ENCODE data around the gene CDC42EP2.
A peak's percentile ranks its signal among the peaks of the same experiment; 100 is the strongest.

Gene CDC42EP2

GRCh38 chr11:65298131-65298535 lies 16.5 kb upstream of the CDC42EP2 start:
- no peak for DNase-seq

GRCh38 chr11:65298655-65299179 lies 15.9 kb upstream of the CDC42EP2 start:
- no peak for DNase-seq

- DNase-seq, result no peak
Measured at GRCh38 chr11:65300621-65301275, 13.9 kb upstream of the CDC42EP2 start.

GRCh38 chr11:65301491-65302329 lies 13.0 kb upstream of the CDC42EP2 start:
- DNase-seq, result no peak

- no peak for DNase-seq
Measured at GRCh38 chr11:65303555-65303954, 11.1 kb upstream of the CDC42EP2 start.

- DNase-seq, result no peak
Measured at GRCh38 chr11:65304110-65304509, 10.6 kb upstream of the CDC42EP2 start.

- DNase-seq, result no peak
Measured at GRCh38 chr11:65304613-65305012, 10.1 kb upstream of the CDC42EP2 start.

GRCh38 chr11:65305501-65306268 lies 9.0 kb upstream of the CDC42EP2 start:
- DNase-seq, result no peak

GRCh38 chr11:65307298-65308229 lies 7.1 kb upstream of the CDC42EP2 start:
- DNase-seq, result no peak

GRCh38 chr11:65308281-65308891 lies 6.3 kb upstream of the CDC42EP2 start:
- DNase-seq, result no peak

GRCh38 chr11:65309006-65309405 lies 5.7 kb upstream of the CDC42EP2 start:
- DNase-seq, result no peak

GRCh38 chr11:65310215-65310614 lies 4.5 kb upstream of the CDC42EP2 start:
- DNase-seq, result no peak

GRCh38 chr11:65310736-65311135 lies 3.9 kb upstream of the CDC42EP2 start:
- no peak for DNase-seq

- no peak for DNase-seq
Measured at GRCh38 chr11:65311170-65311678, 3.4 kb upstream of the CDC42EP2 start.

GRCh38 chr11:65315204-65315865 lies 669 bp downstream of the CDC42EP2 start:
- DNase-seq, result peak; percentile 81

- no peak for DNase-seq
Measured at GRCh38 chr11:65315866-65316226, 1.2 kb downstream of the CDC42EP2 start.

GRCh38 chr11:65316227-65317024 lies 1.8 kb downstream of the CDC42EP2 start:
- no peak for DNase-seq

GRCh38 chr11:65317025-65317786 lies 2.5 kb downstream of the CDC42EP2 start:
- DNase-seq, result no peak

- no peak for DNase-seq
Measured at GRCh38 chr11:65320386-65321075, 5.9 kb downstream of the CDC42EP2 start.
